Measurements from ENCODE around the gene PRRC2B. TPM values are rescaled to one million over a fixed set of nuclear protein-coding genes. Genes with fewer than 3 reads are reported as not detected.

The PRRC2B gene
- total RNA-seq, 4 donors from 2014 or later, result 73.7 to 171 (median 98.9) TPM

DNA sequence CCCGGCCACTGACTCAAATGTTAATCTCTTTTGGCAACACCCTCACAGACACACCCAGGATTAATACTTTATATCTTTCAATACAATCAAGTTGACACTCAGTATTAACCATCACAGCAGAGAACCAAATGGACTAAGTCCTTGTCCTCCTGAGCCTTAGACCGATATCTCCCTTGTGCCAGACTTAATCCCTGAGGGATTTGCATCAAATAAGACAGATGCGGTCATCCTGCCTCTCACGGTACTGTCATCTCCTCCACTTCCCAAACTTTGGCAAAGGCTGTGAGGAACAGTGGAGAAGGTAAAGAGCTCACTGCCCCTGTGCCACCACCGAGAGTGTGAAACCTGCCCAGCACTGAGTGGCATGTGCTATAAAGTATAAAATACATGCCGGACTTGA lies 6.5 kb upstream of the PRRC2B start:
- in situ Hi-C loops (cut with MboI; ENCODE audit: low pct_ligation_motif_present in 1 of 4, low pct_unique_long_range_greater_than_20kb in 1 of 4, low sequenced_read_pairs in 3 of 4) (loop anchor here in 1 of 4 donors (25.0 kb wide), 1 partner anchor 350 kb away; the partner anchor contains the start of gene RAPGEF1), intact Hi-C loops (cut with DNase I; ENCODE audit: low total_unique reads) (no loop called here)
- Histone ChIP-seq H3K27ac (no peak overlapping the region), H3K4me3 (no peak overlapping the region), H3K9me3 (no peaks in the 10 kb centered on the region), H3K36me3 (no peaks in the 10 kb centered on the region), H3K27me3 (no peaks in the 10 kb centered on the region), H3K4me1 (peaks cover 0 to 11% (median 8%) of the 10 kb centered on the region in 4 donors)
- no peak for TF ChIP-seq POLR2A (IDR thresholded peaks at IDR 0.05)
- TF ChIP-seq CTCF (IDR thresholded peaks at IDR 0.05), result no peak
- no peak for TF ChIP-seq EP300 (IDR thresholded peaks at IDR 0.05; ENCODE audit: low read depth)
- no peak for TF ChIP-seq POLR2AphosphoS5 (IDR thresholded peaks at IDR 0.05)
- WGBS, 2 donors (ENCODE audit: low coverage in 1 of 2), result 43 to 67% methylated on average over 1 to 6 of the region's 6 CpGs
- DNase-seq, result no peak

DNA sequence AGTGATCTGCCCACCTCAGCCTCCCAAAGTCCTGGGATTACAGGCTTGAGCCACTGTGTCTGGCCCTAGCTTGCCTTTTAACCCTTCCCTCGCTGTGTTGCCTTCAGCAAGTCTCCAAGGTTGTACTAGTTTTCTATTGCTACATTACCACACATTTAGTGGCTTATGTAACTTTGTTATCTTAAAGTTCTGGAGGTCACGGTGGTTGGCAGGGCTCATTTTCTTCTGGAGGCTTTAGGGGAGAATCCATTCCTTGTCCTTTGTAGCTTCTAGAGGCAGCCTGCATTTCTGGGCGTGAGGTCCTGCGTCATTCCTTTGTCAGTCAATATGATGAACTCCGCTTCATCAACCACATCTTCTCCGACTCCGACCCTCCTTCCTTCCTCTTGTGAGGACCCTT lies 2.9 kb upstream of the PRRC2B start:
- H3K27ac ChIP-seq, result no peak overlapping the region
- WGBS, 2 donors (ENCODE audit: low coverage in 1 of 2), result 80 to 82% methylated on average over 1 to 7 of the region's 7 CpGs
- TF ChIP-seq EP300 (IDR thresholded peaks at IDR 0.05; ENCODE audit: low read depth), result no peak
- TF ChIP-seq CTCF (IDR thresholded peaks at IDR 0.05), result no peak
- no peak for TF ChIP-seq POLR2AphosphoS5 (IDR thresholded peaks at IDR 0.05)
- no peak for TF ChIP-seq POLR2A (IDR thresholded peaks at IDR 0.05)
- no peak for DNase-seq
- no peak overlapping the region for H3K4me3 ChIP-seq
- no peaks in the 10 kb centered on the region for H3K27me3 ChIP-seq
- no peaks in the 10 kb centered on the region for H3K36me3 ChIP-seq
- in situ Hi-C loops (cut with MboI; ENCODE audit: low pct_ligation_motif_present in 1 of 4, low pct_unique_long_range_greater_than_20kb in 1 of 4, low sequenced_read_pairs in 3 of 4), result loop anchor here in 1 of 4 donors (25.0 kb wide), 1 partner anchor 346 kb away; the partner anchor contains the start of gene RAPGEF1
- intact Hi-C loops (cut with DNase I; ENCODE audit: low total_unique reads), result no loop called here
- no peaks in the 10 kb centered on the region for H3K9me3 ChIP-seq
- H3K4me1 ChIP-seq, result peaks cover 8 to 21% (median 14%) of the 10 kb centered on the region in 4 donors

GRCh38 chr9:131391504-131391903 lies 2.4 kb upstream of the PRRC2B start:
- TF ChIP-seq POLR2AphosphoS5 (IDR thresholded peaks at IDR 0.05) (no peak), EP300 (IDR thresholded peaks at IDR 0.05; ENCODE audit: low read depth) (no peak), CTCF (IDR thresholded peaks at IDR 0.05) (no peak), POLR2A (IDR thresholded peaks at IDR 0.05) (no peak)
- Histone ChIP-seq H3K27me3 (no peaks in the 10 kb centered on the region), H3K9me3 (no peaks in the 10 kb centered on the region), H3K27ac (no peak overlapping the region), H3K4me1 (peaks cover 11 to 25% (median 19%) of the 10 kb centered on the region in 4 donors), H3K36me3 (no peaks in the 10 kb centered on the region), H3K4me3 (no peak overlapping the region)
- 87 to 90% methylated on average over 4 of the region's 4 CpGs for WGBS, 2 donors (ENCODE audit: low coverage in 1 of 2)
- in situ Hi-C loops (cut with MboI; ENCODE audit: low pct_ligation_motif_present in 1 of 4, low pct_unique_long_range_greater_than_20kb in 1 of 4, low sequenced_read_pairs in 3 of 4) (loop anchor here in 1 of 4 donors (25.0 kb wide), 1 partner anchor 346 kb away; the partner anchor contains the start of gene RAPGEF1), intact Hi-C loops (cut with DNase I; ENCODE audit: low total_unique reads) (no loop called here)
- DNase-seq, result no peak

DNA sequence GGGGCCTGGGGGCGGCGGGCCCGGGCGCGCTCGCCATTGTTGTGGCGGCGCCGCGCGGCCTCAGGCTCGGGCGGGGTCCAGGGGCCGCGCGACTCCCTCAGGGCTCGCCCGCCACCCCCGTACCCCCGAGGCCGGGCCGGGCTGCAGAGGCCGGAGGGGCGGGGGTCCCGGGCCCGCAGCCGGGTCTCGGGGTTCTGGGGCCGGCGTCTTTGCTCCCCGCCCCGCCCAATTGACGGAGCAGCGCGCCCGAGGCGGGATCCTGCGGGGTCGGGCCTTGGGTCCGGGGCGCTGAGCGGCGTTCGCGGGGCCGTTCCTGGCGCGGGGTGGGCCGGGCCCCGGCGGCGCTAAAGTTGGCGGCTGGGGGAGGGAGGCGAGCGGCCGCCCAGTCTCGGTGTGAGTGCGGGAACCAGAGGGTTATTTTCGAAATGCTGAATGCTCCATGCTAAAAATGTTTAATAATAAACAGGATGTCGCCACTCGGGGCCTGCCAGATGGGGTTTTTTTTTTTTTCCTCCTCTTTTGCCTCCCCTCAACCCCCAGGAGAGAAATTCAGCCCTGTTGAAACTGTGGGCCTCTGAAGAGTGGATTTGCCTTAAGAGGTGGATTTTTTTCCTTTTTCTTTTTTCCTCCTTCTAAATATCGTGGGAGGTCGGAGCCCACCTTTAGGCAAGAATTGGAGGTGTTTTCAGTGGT lies 724 bp downstream of the PRRC2B start:
- no peak for TF ChIP-seq POLR2AphosphoS5 (IDR thresholded peaks at IDR 0.05)
- peak in 1 of 5 experiments; percentile 18 for TF ChIP-seq CTCF (IDR thresholded peaks at IDR 0.05)
- H3K4me1 ChIP-seq, result peaks cover 30 to 55% (median 47%) of the 10 kb centered on the region in 4 donors

More for the DNA sequence above, 724 bp downstream of the PRRC2B start:
- WGBS, 2 donors (ENCODE audit: low coverage in 1 of 2), result 0 to 4% methylated on average over 3 to 31 of the region's 63 CpGs
- Histone ChIP-seq H3K27ac (peak overlapping the region; percentile 98 to 100 (median 99)), H3K9me3 (no peaks in the 10 kb centered on the region), H3K27me3 (no peaks in the 10 kb centered on the region), H3K36me3 (no peaks in the 10 kb centered on the region), H3K4me3 (peak overlapping the region; percentile 75 to 98 (median 82))
- in situ Hi-C loops (cut with MboI; ENCODE audit: low pct_ligation_motif_present in 1 of 4, low pct_unique_long_range_greater_than_20kb in 1 of 4, low sequenced_read_pairs in 3 of 4) (loop anchor here in 1 of 4 donors (25.0 kb wide), 1 partner anchor 343 kb away; the partner anchor contains the start of gene RAPGEF1), intact Hi-C loops (cut with DNase I; ENCODE audit: low total_unique reads) (no loop called here)
- DNase-seq, result peak; percentile 57

All from transverse colon (tissue), 4 donors.